OCI-LY3 (cell line): ENCODE results near the gene TMCC3.
"Not testable (repeated sequence)": the region's sequence is repeated elsewhere in the genome, so short reads cannot be mapped to it uniquely, and the experiment has no call there.

ENCODE experiments used
- H2AFZ ChIP-seq: fragments of 200-600, 300-600 bp; shearing (Covaris generic); 2 replicates; pipeline ENCODE4 v1.6.0; 2014; ENCODE audit warnings: antibody characterized with exemption, low read depth, low read length
- H3K27ac ChIP-seq: fragments of 200-600, 300-600 bp; sonication (generic); 2 replicates; pipeline ENCODE4 v1.5.1; 2014; ENCODE audit warnings: mild to moderate bottlenecking, low read length, moderate library complexity, mixed read lengths
- H3K27me3 ChIP-seq: fragments of 200-600, 300-600 bp; sonication (generic); 2 replicates; pipeline ENCODE4 v1.6.1; 2014; ENCODE audit warnings: low read depth, low read length, mixed read lengths
- H3K36me3 ChIP-seq: fragments of 200-600, 300-600 bp; sonication (generic); replicated peaks from 2 replicates; pipeline ENCODE3; 2014; ENCODE audit warnings: low read depth, low read length, mixed read lengths
- H3K4me1 ChIP-seq: fragments of 300-600, 200-600 bp; sonication (generic); 2 replicates; pipeline ENCODE4 v1.6.1; 2014; ENCODE audit warnings: low read length, mixed read lengths
- H3K4me2 ChIP-seq: fragments of 200-600, 300-600 bp; sonication (generic); 2 replicates; pipeline ENCODE4 v1.6.1; 2014; ENCODE audit warnings: low read length, mixed read lengths
- H3K4me3 ChIP-seq: fragments of 300-600, 200-600 bp; sonication (generic); 2 replicates; pipeline ENCODE4 v1.5.1; 2014; ENCODE audit warnings: antibody characterized with exemption, mild to moderate bottlenecking, low read length, moderate library complexity
- H3K79me2 ChIP-seq: fragments of 300-600, 200-600 bp; shearing (Covaris generic); 2 replicates; pipeline ENCODE4 v1.6.1; 2014; ENCODE audit warnings: mild to moderate bottlenecking, low read length, mixed read lengths
- H3K9ac ChIP-seq: fragments of 300-600, 200-600 bp; shearing (Covaris generic); 2 replicates; pipeline ENCODE4 v1.6.0; 2014; ENCODE audit warnings: mild to moderate bottlenecking, low read length, moderate library complexity
- H3K9me3 ChIP-seq: fragments of 200-600, 300-600 bp; shearing (Covaris generic); 2 replicates; pipeline ENCODE4 v1.6.1; 2014; ENCODE audit warnings: low read length, mixed read lengths; ENCODE audit not compliant: insufficient read depth
- H4K20me1 ChIP-seq: fragments of 200-600, 300-600 bp; sonication (generic); 2 replicates; pipeline ENCODE4 v1.6.1; 2016; ENCODE audit warnings: low read length, mixed read lengths; ENCODE audit not compliant: insufficient read depth
- CTCF ChIP-seq: fragments of 200-600, 300-600 bp; sonication (generic); IDR thresholded peaks from 2 replicates; pipeline ENCODE4 v1.5.1; 2014; ENCODE audit warnings: antibody characterized with exemption, low read length, low read depth
- EZH2phosphoT487 ChIP-seq: fragments of 200-600 bp; shearing (Covaris generic); IDR thresholded peaks from 2 replicates; pipeline ENCODE4 v1.6.1; 2018; ENCODE audit warnings: antibody characterized with exemption, mixed run types, low read depth

Gene TMCC3

GRCh38 chr12:94614288-94614721 is 36.1 kb downstream of the TMCC3 start:
- TF ChIP-seq EZH2phosphoT487 (no peak), CTCF (no peak)
- Histone ChIP-seq H3K4me2 (no peak overlapping the region), H3K4me1 (peaks cover 13% of the 10 kb centered on the region), H2AFZ (no peak overlapping the region), H3K9me3 (no peaks in the 10 kb centered on the region), H3K79me2 (no peaks in the 10 kb centered on the region), H3K36me3 (no peaks in the 10 kb centered on the region), H4K20me1 (0 out of 2 replicates have a peak, but pooled peaks cover 5% of the 10 kb centered on the region), H3K4me3 (no peak overlapping the region), H3K27me3 (no peaks in the 10 kb centered on the region), H3K27ac (no peak overlapping the region), H3K9ac (no peak overlapping the region)

- Histone ChIP-seq H4K20me1 (no peaks in the 10 kb centered on the region), H3K27ac (no peak overlapping the region), H3K9me3 (no peaks in the 10 kb centered on the region), H2AFZ (no peak overlapping the region), H3K4me3 (no peak overlapping the region), H3K4me2 (no peak overlapping the region), H3K9ac (no peak overlapping the region), H3K79me2 (no peaks in the 10 kb centered on the region), H3K4me1 (peaks cover 13% of the 10 kb centered on the region), H3K36me3 (no peaks in the 10 kb centered on the region), H3K27me3 (no peaks in the 10 kb centered on the region)
- TF ChIP-seq EZH2phosphoT487 (no peak), CTCF (no peak)
Measured at GRCh38 chr12:94609917-94610443, 40.4 kb downstream of the TMCC3 start.

GRCh38 chr12:94606810-94607209 is 43.5 kb downstream of the TMCC3 start:
- not testable (repeated sequence) for H3K79me2 ChIP-seq, H3K9me3 ChIP-seq, H3K4me2 ChIP-seq, H3K9ac ChIP-seq, H3K36me3 ChIP-seq, H3K27me3 ChIP-seq, H4K20me1 ChIP-seq, H3K27ac ChIP-seq, H2AFZ ChIP-seq, H3K4me3 ChIP-seq
- H3K4me1 ChIP-seq, result peaks cover 16% of the 10 kb centered on the region

- Histone ChIP-seq H3K9me3 (no peaks in the 10 kb centered on the region), H3K79me2 (no peaks in the 10 kb centered on the region), H2AFZ (no peak overlapping the region), H3K27ac (no peak overlapping the region), H3K4me3 (no peak overlapping the region), H4K20me1 (no peaks in the 10 kb centered on the region), H3K9ac (no peak overlapping the region), H3K4me1 (peaks cover 3% of the 10 kb centered on the region), H3K36me3 (no peaks in the 10 kb centered on the region), H3K27me3 (no peaks in the 10 kb centered on the region), H3K4me2 (no peak overlapping the region)
- TF ChIP-seq EZH2phosphoT487 (no peak), CTCF (no peak)
Measured at GRCh38 chr12:94604366-94604698, 46.0 kb downstream of the TMCC3 start.
